Gastrocnemius medialis (tissue), 4 donors: ENCODE data around the gene IL37.

Experiments used
- POLR2A ChIP-seq, 2 donors: fragments of 450-650 bp; IDR thresholded peaks; one replicate each; pipeline ENCODE4 v1.6.1; 2017; ENCODE audit warnings: antibody characterized with exemption in 2 of 2, mild to moderate bottlenecking in 2 of 2, moderate library complexity in 2 of 2
- TF ChIP-seq, protein P1 (sequence below), 5 experiments: fragments of 450-650 bp in 3 of 5; fragments of 200-600 bp in 2 of 5; sonication (generic) in 2 of 5; IDR thresholded peaks in 4 of 5; conservative IDR thresholded peaks in 1 of 5; 1 replicate in 4 of 5; 2 replicates in 1 of 5; pipeline ENCODE4 v1.5.1; 2016 to 2019; ENCODE audit warnings: antibody characterized with exemption in 5 of 5, mild to moderate bottlenecking in 3 of 5, moderate library complexity in 3 of 5

GRCh38 chr2:112879491-112880041 lies 31.4 kb upstream of the IL37 start:
- TF ChIP-seq, protein P1, sequence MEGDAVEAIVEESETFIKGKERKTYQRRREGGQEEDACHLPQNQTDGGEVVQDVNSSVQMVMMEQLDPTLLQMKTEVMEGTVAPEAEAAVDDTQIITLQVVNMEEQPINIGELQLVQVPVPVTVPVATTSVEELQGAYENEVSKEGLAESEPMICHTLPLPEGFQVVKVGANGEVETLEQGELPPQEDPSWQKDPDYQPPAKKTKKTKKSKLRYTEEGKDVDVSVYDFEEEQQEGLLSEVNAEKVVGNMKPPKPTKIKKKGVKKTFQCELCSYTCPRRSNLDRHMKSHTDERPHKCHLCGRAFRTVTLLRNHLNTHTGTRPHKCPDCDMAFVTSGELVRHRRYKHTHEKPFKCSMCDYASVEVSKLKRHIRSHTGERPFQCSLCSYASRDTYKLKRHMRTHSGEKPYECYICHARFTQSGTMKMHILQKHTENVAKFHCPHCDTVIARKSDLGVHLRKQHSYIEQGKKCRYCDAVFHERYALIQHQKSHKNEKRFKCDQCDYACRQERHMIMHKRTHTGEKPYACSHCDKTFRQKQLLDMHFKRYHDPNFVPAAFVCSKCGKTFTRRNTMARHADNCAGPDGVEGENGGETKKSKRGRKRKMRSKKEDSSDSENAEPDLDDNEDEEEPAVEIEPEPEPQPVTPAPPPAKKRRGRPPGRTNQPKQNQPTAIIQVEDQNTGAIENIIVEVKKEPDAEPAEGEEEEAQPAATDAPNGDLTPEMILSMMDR (IDR thresholded peaks at IDR 0.05 in 4 of 5, conservative IDR thresholded peaks at IDR 0.05 in 1 of 5): no peak
- TF ChIP-seq POLR2A (IDR thresholded peaks at IDR 0.05): no peak
